Heart left ventricle (tissue), 13 donors: ENCODE measurements around the gene LRP2.
"Not testable (repeated sequence)": the region's sequence is repeated elsewhere in the genome, so short reads cannot be mapped to it uniquely, and the experiment has no call there.

Experiments
- CTCF ChIP-seq, 12 donors: fragments of 200-600 bp; sonication (generic) in 4 of 12; IDR thresholded peaks; one replicate each; pipeline versions ENCODE4 v1.5.0 to v1.8.0; 2018 to 2022; ENCODE audit warnings: antibody characterized with exemption in 12 of 12, mild to moderate bottlenecking in 5 of 12
- POLR2A ChIP-seq, 2 donors: fragments of 450-650 bp; IDR thresholded peaks; one replicate each; pipeline ENCODE4 v1.6.1; 2017; ENCODE audit warnings: antibody characterized with exemption in 2 of 2, mild to moderate bottlenecking in 2 of 2, moderate library complexity in 2 of 2
- donor health status: ischemic (EF 13 %, LVEDD 7.1; RV severe dilation, severe dysfunction).
- donor health status: DM: no; HTN: yes; CAD: no.
- donor health status: DM: no; HTN: no; CAD: no.
- donor health status: ischemic (EF 25% LVEDD 6.9; RV normal size, moderate dysfunction).
- donor health status: ischemic (EF 25% LVEDD 5.7; RV mildly dilated, moderate dysfunction).
- donor health status: ischemic (EF 35%, LVEDD 5.7; RV mildly dilated, moderate dysfunction).
- donor health status: nonischemic (EF 11% LVEDD 7.7; RV severe dilation, severe dysfunction).
- donor health status: DM: yes; HTN: yes; CAD: no.
- donor health status: PGD.
- donor health status: ischemic (EF 29% LVEDD 5.4; RV normal size, mild dysfunction).
- donor health status: nonischemic (EF 23%, LVEDD 6.1; RV moderate dilation, normal function).

- TF ChIP-seq CTCF, POLR2A (IDR thresholded peaks at IDR 0.05): not testable (repeated sequence)
Measured at GRCh38 chr2:169270574-169270973, 91.8 kb downstream of the LRP2 start.
